Kidney (tissue), 14 donors: ENCODE data around the gene HMG20B. TPM values are rescaled to one million over a fixed set of nuclear protein-coding genes. Genes with fewer than 3 reads are reported as not detected.
A peak's percentile ranks its signal among the peaks of the same experiment; 100 is the strongest.

Source experiments
- DNase-seq, 5 donors: peaks; one replicate each; pipeline ENCODE4 v3.0.0-alpha.2; 2013 to 2020
- FAIRE-seq: peaks from 2 replicates; lab custom pipeline; 2012; peaks lifted over from hg19 to GRCh38; lab: Jason Lieb, UNC
- H3K27ac ChIP-seq, 2 donors: one replicate each; pipeline ENCODE4 v1.7.0; 2013; ENCODE audit warnings: low read depth in 2 of 2, low read length in 2 of 2, inconsistent platforms in 1 of 2
- H3K27me3 ChIP-seq: one replicate; pipeline ENCODE4 v1.7.1; 2013; ENCODE audit warnings: low read length, inconsistent platforms; ENCODE audit not compliant: control insufficient read depth, insufficient read depth
- H3K36me3 ChIP-seq, 3 donors: one replicate each; pipeline versions ENCODE4 v1.7.0 to v1.7.1; 2013; ENCODE audit warnings: low read length in 3 of 3, control low read depth in 1 of 3, inconsistent platforms in 1 of 3; ENCODE audit not compliant: insufficient read depth in 3 of 3, control insufficient read depth in 2 of 3
- H3K4me1 ChIP-seq, 3 donors: one replicate each; pipeline versions ENCODE4 v1.7.0 to v1.7.1; 2013; ENCODE audit warnings: low read length in 3 of 3, inconsistent platforms in 1 of 3, low read depth in 1 of 3; ENCODE audit not compliant: control insufficient read depth in 2 of 3, insufficient read depth in 2 of 3
- H3K4me3 ChIP-seq, 3 donors: one replicate each; pipeline versions ENCODE4 v1.7.0 to v1.8.1; 2013; ENCODE audit warnings: low read length in 3 of 3, control low read depth in 1 of 3, inconsistent platforms in 1 of 3
- H3K9ac ChIP-seq, 3 donors: one replicate each; pipeline versions ENCODE4 v1.7.0 to v1.7.1; 2013; ENCODE audit warnings: low read length in 3 of 3, control low read depth in 1 of 3, inconsistent platforms in 1 of 3
- H3K9me3 ChIP-seq, 3 donors: one replicate each; pipeline versions ENCODE4 v1.7.0 to v1.7.1; 2013; ENCODE audit warnings: low read length in 3 of 3, control low read depth in 1 of 3, inconsistent platforms in 1 of 3; ENCODE audit not compliant: control insufficient read depth in 2 of 3, insufficient read depth in 1 of 3
- CTCF ChIP-seq: IDR thresholded peaks from 3 replicates; pipeline ENCODE4 v1.5.1; 2012; ENCODE audit warnings: mild to moderate bottlenecking, moderate library complexity, borderline replicate concordance; ENCODE audit not compliant: insufficient read depth; ENCODE audit errors: extremely low read depth
- intact Hi-C: fragments of 100-400 bp; cut with DNase I; formaldehyde crosslinking; loops from one replicate; pipeline ENCODE4 v1.11.1; 2022
- polyA plus RNA-seq: library from polyadenylated mRNA; stranded (reverse); fragments of 350-450 nt; fragmentation: Illumina TruSeq; extraction: RNeasy Lipid Tissue Mini Kit (QIAGEN cat#74804); gene quantifications from one replicate; pipeline ENCODE4 v1.2.3, GENCODE V29; 2014; ENCODE audit warnings: low read depth, low replicate concordance; ENCODE audit not compliant: insufficient read depth
- total RNA-seq: library from RNA; stranded (reverse); fragmentation: NEBNext Ultra II Directional; extraction: Animal tissue kit (Norgen Biotek cat#: 25700); gene quantifications from one replicate; pipeline ENCODE4 v1.2.1, GENCODE V29; 2021
- donor health status: control.
- donor health status: control.
- donor health status: control.
- donor health status: control.
- donor health status: control.
- donor health status: DM: yes; HTN: yes; CAD: no.
- donor health status: Normal renal cell carcinoma (clear cell type).

Gene HMG20B
- total and polyA plus RNA-seq, 2 donors from 2014 or later = 69.7 to 82.6 TPM

- H3K27me3 ChIP-seq = no peaks in the 10 kb centered on the region
- DNase-seq (peak in 3 of 5 donors; percentile 24 to 69 (median 46)), FAIRE-seq (no peak)
- no peak within 1 kb of the TSS for H3K9ac ChIP-seq
- intact Hi-C loops = no loop called here
- H3K36me3 ChIP-seq = peaks cover 0 to 11% (median 4%) of the 10 kb centered on the region in 3 donors
- no peaks in the 10 kb centered on the region for H3K9me3 ChIP-seq
- no peak within 1 kb of the TSS for H3K27ac ChIP-seq
- H3K4me1 ChIP-seq = no peaks in the 10 kb centered on the region
- no peak for TF ChIP-seq CTCF
- no peak within 1 kb of the TSS for H3K4me3 ChIP-seq
These were observed 33.6 kb upstream of the HMG20B start, which contains the start of gene TEKTIP1 for GRCh38 chr19:3538965-3539755. TEKTIP1 (plus strand) TSS chr19:3539174; CDS start chr19:3539178, 4 bp downstream.

DNA sequence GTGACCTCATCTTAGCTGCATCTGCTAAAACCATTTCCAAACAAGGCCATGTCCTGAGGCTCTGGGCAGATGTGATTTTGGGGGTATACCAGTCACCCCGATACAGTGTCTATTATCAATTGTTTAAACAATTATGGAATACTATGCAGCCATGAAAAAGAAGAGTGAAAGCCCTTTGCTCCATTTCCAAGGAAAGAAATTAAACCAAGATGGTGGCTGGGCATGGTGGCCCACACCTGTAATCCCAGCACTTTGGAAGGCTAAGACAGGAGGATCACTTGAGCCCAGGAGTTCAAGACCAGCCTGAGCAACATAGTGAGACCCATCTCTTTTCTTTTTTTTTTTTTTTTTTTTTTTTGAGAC lies 33.0 kb upstream of the HMG20B start:
- DNase-seq = no peak
- no peak for FAIRE-seq
- intact Hi-C loops = no loop called here
- no peak for TF ChIP-seq CTCF
- no peaks in the 10 kb centered on the region for H3K4me1 ChIP-seq
- no peak overlapping the region for H3K9ac ChIP-seq
- H3K27me3 ChIP-seq = no peaks in the 10 kb centered on the region
- H3K36me3 ChIP-seq = peaks cover 0 to 12% (median 4%) of the 10 kb centered on the region in 3 donors
- no peak overlapping the region for H3K27ac ChIP-seq
- H3K4me3 ChIP-seq = no peak overlapping the region
- H3K9me3 ChIP-seq = no peaks in the 10 kb centered on the region

GRCh38 chr19:3543150-3544057 lies 29.3 kb upstream of the HMG20B start:
- H3K4me1 ChIP-seq = no peaks in the 10 kb centered on the region
- H3K9ac ChIP-seq = no peak overlapping the region
- DNase-seq = peak in 1 of 5 donors; percentile 45
- H3K27ac ChIP-seq = no peak overlapping the region
- no peaks in the 10 kb centered on the region for H3K9me3 ChIP-seq
- H3K36me3 ChIP-seq = peaks cover 0 to 9% (median 0%) of the 10 kb centered on the region in 3 donors
- no peaks in the 10 kb centered on the region for H3K27me3 ChIP-seq
- H3K4me3 ChIP-seq = no peak overlapping the region
- intact Hi-C loops = no loop called here
- no peak for FAIRE-seq
- no peak for TF ChIP-seq CTCF
